Measurements from ENCODE around the gene TOLLIP. TPM values are rescaled to one million over a fixed set of nuclear protein-coding genes. Genes with fewer than 3 reads are reported as not detected.

TOLLIP gene
- total RNA-seq, 1 donor from 2014 or later: 46.8 TPM

Small RNA genes lying within 50 kb of the gene (microRNA-seq; reads per million reads assigned to microRNA genes)
- gene MIR6744: not detected

Other genes starting within 250 kb of the TOLLIP start
- not detected for gene MUC2, start 234.8 kb downstream of the TOLLIP start, total RNA-seq
- gene MUC5AC, start 151.7 kb downstream of the TOLLIP start, total RNA-seq: not detected
- not detected for gene MUC5B, start 86.6 kb downstream of the TOLLIP start, total RNA-seq
- 1.4 TPM for gene BRSK2, start 80.3 kb upstream of the TOLLIP start, total RNA-seq
- 48.7 TPM for gene MOB2, start 177.1 kb upstream of the TOLLIP start, total RNA-seq